Esophagus squamous epithelium (tissue), 5 donors: ENCODE measurements around the gene DENND10. TPM values are rescaled to one million over a fixed set of nuclear protein-coding genes. Genes with fewer than 3 reads are reported as not detected.
"Not testable (repeated sequence)": the region's sequence is repeated elsewhere in the genome, so short reads cannot be mapped to it uniquely, and the experiment has no call there.

ENCODE experiments used
- DNase-seq: peaks from one replicate; lab custom pipeline; 2025; lab: John Stamatoyannopoulos, UW
- H3K27ac ChIP-seq, 4 donors: fragments of 200-600 bp; sonication (generic); one replicate each; pipeline ENCODE4 v1.5.1; 2016 to 2019; ENCODE audit warnings: mild to moderate bottlenecking in 1 of 4
- H3K27me3 ChIP-seq, 4 donors: fragments of 200-600 bp; sonication (generic); 1 replicate in 3 of 4; 2 replicates in 1 of 4; pipeline versions ENCODE4 v1.5.1 to v1.6.0; 2017 to 2021; ENCODE audit warnings: antibody characterized with exemption in 1 of 4
- H3K36me3 ChIP-seq, 3 donors: fragments of 200-600 bp; sonication (generic); one replicate each; pipeline ENCODE4 v1.5.1; 2016 to 2019
- H3K4me1 ChIP-seq, 3 donors: fragments of 200-600 bp; sonication (generic); one replicate each; pipeline ENCODE4 v1.5.1; 2017 to 2019
- H3K4me3 ChIP-seq, 4 donors: fragments of 200-600 bp; sonication (generic); 1 replicate in 3 of 4; 2 replicates in 1 of 4; pipeline ENCODE4 v1.5.1; 2016 to 2019; ENCODE audit warnings: mild to moderate bottlenecking in 2 of 4, moderate library complexity in 1 of 4
- H3K9me3 ChIP-seq, 3 donors: fragments of 200-600 bp; sonication (generic); one replicate each; pipeline ENCODE4 v1.5.1; 2016 to 2019
- CTCF ChIP-seq, 6 experiments: fragments of 450-650 bp in 4 of 6; fragments of 200-600 bp in 2 of 6; sonication (generic) in 2 of 6; IDR thresholded peaks; one replicate each; pipeline ENCODE4 v1.5.1; 2016 to 2019; ENCODE audit warnings: antibody characterized with exemption in 6 of 6, mild to moderate bottlenecking in 4 of 6, moderate library complexity in 4 of 6
- POLR2A ChIP-seq, 4 donors: fragments of 450-650 bp; IDR thresholded peaks; one replicate each; pipeline ENCODE4 v1.6.1; 2017; ENCODE audit warnings: antibody characterized with exemption in 4 of 4, mild to moderate bottlenecking in 4 of 4, moderate library complexity in 3 of 4
- WGBS, 2 donors: methylation state at CpG; one replicate each; pipeline ENCODE4 v1.1.5; 2018; 5-methylcytosine and 5-hydroxymethylcytosine counted together
- intact Hi-C: fragments of 100-400 bp; cut with DNase I; formaldehyde crosslinking; loops from one replicate; pipeline ENCODE4 v1.15.0; 2022
- total RNA-seq, 4 donors: library from RNA; depleted of rRNA; stranded (reverse); fragments of >200 nt; gene quantifications; one replicate each; pipeline ENCODE4 v1.1.0, GENCODE V29; 2016
- donor health status: DM: yes; HTN: yes; CAD: no.

DENND10 gene
- total RNA-seq, 4 donors from 2014 or later: 20.8 to 43.6 (median 37.1) TPM

GRCh38 chr10:119136084-119136483, 32.2 kb downstream of the DENND10 start:
- Histone ChIP-seq H3K27ac (peak overlapping the region in 2 of 4 donors; percentile 19 to 25), H3K27me3 (no peaks in the 10 kb centered on the region), H3K4me3 (no peak overlapping the region), H3K36me3 (peaks cover 0 to 72% (median 10%) of the 10 kb centered on the region in 3 donors), H3K9me3 (no peaks in the 10 kb centered on the region), H3K4me1 (peaks cover 0 to 12% (median 7%) of the 10 kb centered on the region in 3 donors)
- DNase-seq: no peak
- TF ChIP-seq CTCF (IDR thresholded peaks at IDR 0.05) (no peak), POLR2A (IDR thresholded peaks at IDR 0.05) (no peak)
- intact Hi-C loops: loop anchor here (10.0 kb wide), 1 partner anchor 289 kb away; no protein-coding TSS in a partner anchor
- 73 to 80% methylated on average over 4 to 7 of the region's 7 CpGs for WGBS, 2 donors

GRCh38 chr10:119137878-119138277, 34.0 kb downstream of the DENND10 start:
- H3K4me1 ChIP-seq, DNase-seq, H3K4me3 ChIP-seq, H3K9me3 ChIP-seq, H3K27ac ChIP-seq, H3K27me3 ChIP-seq: not testable (repeated sequence)
- WGBS, 2 donors: 77 to 78% methylated on average over 8 of the region's 8 CpGs
- peaks cover 0 to 71% (median 5%) of the 10 kb centered on the region in 3 donors for H3K36me3 ChIP-seq
- intact Hi-C loops: loop anchor here (10.0 kb wide), 1 partner anchor 287 kb away; no protein-coding TSS in a partner anchor
- peak in 1 of 6 experiments; percentile 8 for TF ChIP-seq CTCF (IDR thresholded peaks at IDR 0.05)

GRCh38 chr10:119138346-119139306, 34.7 kb downstream of the DENND10 start:
- TF ChIP-seq CTCF (IDR thresholded peaks at IDR 0.05) (no peak), POLR2A (IDR thresholded peaks at IDR 0.05) (no peak)
- peaks cover 0 to 4% (median 3%) of the 10 kb centered on the region in 3 donors for H3K4me1 ChIP-seq
- H3K4me3 ChIP-seq: no peak overlapping the region
- H3K27ac ChIP-seq: no peak overlapping the region
- intact Hi-C loops: loop anchor here (10.0 kb wide), 1 partner anchor 286 kb away; no protein-coding TSS in a partner anchor
- no peak for DNase-seq
- H3K9me3 ChIP-seq: no peaks in the 10 kb centered on the region
- WGBS, 2 donors: 90 to 92% methylated on average over 10 to 16 of the region's 16 CpGs
- peaks cover 0 to 71% (median 0%) of the 10 kb centered on the region in 3 donors for H3K36me3 ChIP-seq
- no peaks in the 10 kb centered on the region for H3K27me3 ChIP-seq

- Histone ChIP-seq H3K27me3 (no peaks in the 10 kb centered on the region), H3K36me3 (peaks cover 0 to 68% (median 0%) of the 10 kb centered on the region in 3 donors), H3K27ac (no peak overlapping the region), H3K4me1 (peaks cover 0 to 4% (median 3%) of the 10 kb centered on the region in 3 donors), H3K4me3 (no peak overlapping the region), H3K9me3 (no peaks in the 10 kb centered on the region)
- no peak for DNase-seq
- TF ChIP-seq POLR2A (IDR thresholded peaks at IDR 0.05): no peak
- TF ChIP-seq CTCF (IDR thresholded peaks at IDR 0.05): peak in 5 of 6 experiments; percentile 12 to 68 (median 33)
- 71 to 75% methylated on average over 9 to 12 of the region's 13 CpGs for WGBS, 2 donors
- intact Hi-C loops: loop anchor here (10.0 kb wide), 1 partner anchor 285 kb away; no protein-coding TSS in a partner anchor
Measured at GRCh38 chr10:119139464-119140067, 35.7 kb downstream of the DENND10 start.
